GM12878 (cell line): ENCODE measurements around the gene ITM2C. TPM values are rescaled to one million over a fixed set of nuclear protein-coding genes. Genes with fewer than 3 reads are reported as not detected.

Experiments
- ATAC-seq: fragments of 200-7000 bp; cut with Tn5 transposase; 3 replicates; pipeline ENCODE4 v1.9.1; 2020; ENCODE audit warnings: mild to moderate bottlenecking, moderate library complexity
- BruUV-seq: library from RNA; stranded (reverse); fragments of 400-500 nt; replicated peaks from 2 replicates; lab custom pipeline; 2021; lab: Mats Ljungman, UMichigan
- CTCF ChIA-PET: fragments of 300-600 bp; sonication (Branson Sonifier 250); formaldehyde crosslinking; extraction: SDS; loops from one replicate; lab custom pipeline; 2021; ENCODE audit warnings: inconsistent platforms; lab: Yijun Ruan, JAX
- POLR2A ChIA-PET: fragments of 350-600 bp; formaldehyde crosslinking; extraction: SDS; loops from one replicate; lab custom pipeline; 2021; ENCODE audit warnings: inconsistent platforms; lab: Charles Lee
- RAD21 ChIA-PET: fragments of 300-600 bp; sonication (Branson Sonifier 250); formaldehyde crosslinking; loops from one replicate; lab custom pipeline; 2023; ENCODE audit warnings: antibody characterized with exemption; ENCODE audit not compliant: unreplicated experiment; lab: Charles Lee
- SMC1A ChIA-PET: fragments of 300-600 bp; sonication (Branson Sonifier 250); formaldehyde crosslinking; loops from one replicate; lab custom pipeline; 2023; ENCODE audit not compliant: unreplicated experiment, uncharacterized antibody; lab: Charles Lee
- DNase-seq: peaks from one replicate; pipeline ENCODE4 v3.0.0-alpha.2; 2011; ENCODE audit warnings: low read depth, low spot score
- FAIRE-seq: peaks from 3 replicates; lab custom pipeline; 2011; peaks lifted over from hg19 to GRCh38; lab: Jason Lieb, UNC
- H2AFZ ChIP-seq: 2 replicates; pipeline ENCODE4 v1.6.0; 2011; ENCODE audit warnings: low read depth, low read length, control low read depth; ENCODE audit not compliant: control insufficient read depth
- H3K27ac ChIP-seq: 2 replicates; pipeline ENCODE4 v1.5.1; 2011; ENCODE audit warnings: control low read depth; ENCODE audit not compliant: control insufficient read depth, insufficient read depth
- H3K27me3 ChIP-seq, 2 experiments: replicated peaks in 1 of 2; 2 replicates each; pipeline versions ENCODE4 v1.6.0 to v1.6.1; 2011; ENCODE audit warnings: low read length in 1 of 2; ENCODE audit not compliant: control insufficient read depth in 2 of 2, insufficient read depth in 2 of 2
- H3K36me3 ChIP-seq, 2 experiments: 2 replicates each; pipeline ENCODE4 v1.5.1; 2011; ENCODE audit warnings: low read length in 1 of 2; ENCODE audit not compliant: control insufficient read depth in 2 of 2, insufficient read depth in 2 of 2
- H3K4me1 ChIP-seq: 2 replicates; pipeline ENCODE4 v1.6.1; 2011; ENCODE audit warnings: mild to moderate bottlenecking, low read length, moderate library complexity, mixed read lengths; ENCODE audit not compliant: control insufficient read depth, insufficient read depth
- H3K4me2 ChIP-seq: 2 replicates; pipeline ENCODE4 v1.6.0; 2011; ENCODE audit warnings: control low read depth; ENCODE audit not compliant: control insufficient read depth, insufficient read depth
- H3K4me3 ChIP-seq: fragments of 200-600 bp; sonication (generic); 2 replicates; pipeline ENCODE4 v1.5.1; 2016
- H3K79me2 ChIP-seq: 2 replicates; pipeline ENCODE4 v1.6.0; 2011; ENCODE audit warnings: low read length; ENCODE audit not compliant: control insufficient read depth, insufficient read depth
- H3K9ac ChIP-seq: 2 replicates; pipeline ENCODE4 v1.8.0; 2011; ENCODE audit warnings: low read length, control low read depth, mixed read lengths; ENCODE audit not compliant: control insufficient read depth, insufficient read depth
- H3K9me3 ChIP-seq: replicated peaks from 3 replicates; pipeline ENCODE4 v1.5.1; 2011; ENCODE audit warnings: mild to moderate bottlenecking, low read length; ENCODE audit not compliant: control insufficient read depth, insufficient read depth
- H4K20me1 ChIP-seq: 2 replicates; pipeline ENCODE4 v1.6.0; 2011; ENCODE audit not compliant: control insufficient read depth, insufficient read depth
- CREB1 ChIP-seq: IDR thresholded peaks from 2 replicates; pipeline ENCODE4 v1.6.1; 2012; ENCODE audit warnings: low read depth, mild to moderate bottlenecking, inconsistent platforms
- LARP7 ChIP-seq: fragments of 450-650 bp; IDR thresholded peaks from 2 replicates; pipeline ENCODE4 v1.6.1; 2017; ENCODE audit warnings: mild to moderate bottlenecking
- SMAD1 ChIP-seq: fragments of 450-650 bp; IDR thresholded peaks from 2 replicates; pipeline ENCODE4 v1.6.1; 2018; ENCODE audit warnings: mild to moderate bottlenecking, low read depth; ENCODE audit not compliant: partially characterized antibody
- SREBF1 ChIP-seq: IDR thresholded peaks from 2 replicates; pipeline ENCODE4 v1.6.1; 2012; ENCODE audit warnings: mild to moderate bottlenecking, low read length
- YY1 ChIP-seq: IDR thresholded peaks from 2 replicates; pipeline ENCODE4 v1.6.1; 2011; ENCODE audit warnings: low read depth, mild to moderate bottlenecking, low read length
- WGBS: methylation state at CpG from one replicate; pipeline ENCODE4 v1.1.6; 2016; ENCODE audit warnings: low lambda C conversion rate; ENCODE audit not compliant: insufficient replicate concordance, insufficient coverage; ENCODE audit errors: missing lambda C conversion rate; 5-methylcytosine and 5-hydroxymethylcytosine counted together
- in situ Hi-C: fragments of 300-500 bp; cut with MboI; formaldehyde crosslinking; loops from 9 replicates; pipeline ENCODE4 v1.14.3; 2018; ENCODE audit warnings: mixed read lengths
- intact Hi-C: fragments of 100-400 bp; cut with micrococcal nuclease; formaldehyde crosslinking; loops from one replicate; pipeline ENCODE4 v1.14.2; 2022; ENCODE audit not compliant: unreplicated experiment
- polyA plus RNA-seq, 11 experiments: library from polyadenylated mRNA; depleted of rRNA in 4 of 11; unstranded in 6 of 11; stranded (reverse) in 5 of 11; fragments of >200 nt; fragmentation: Nextera tagmentation in 4 of 11; fragmentation: Illumina TruSeq in 1 of 11; extraction: Ambion mirVana in 4 of 11; extraction: Trizol in 1 of 11; gene quantifications; 1 replicate in 1 of 11; 2 replicates in 10 of 11; pipeline versions ENCODE4 v1.2.1 to v1.2.3, GENCODE V29; 2011 to 2016; ENCODE audit warnings: inconsistent platforms in 2 of 11, missing spikeins in 2 of 11, low read depth in 1 of 11
- total RNA-seq, 4 experiments: library from RNA; depleted of rRNA in 3 of 4; stranded (reverse); fragments of >200 nt in 3 of 4; fragmentation: Illumina TruSeq in 1 of 4; extraction: Trizol in 1 of 4; gene quantifications; 2 replicates each; pipeline versions ENCODE4 v1.2.1 to v1.2.3, GENCODE V29; 2013 to 2021
- TF ChIP-seq, protein P1 (sequence below): IDR thresholded peaks from 2 replicates; pipeline ENCODE4 v1.6.1; 2012; ENCODE audit warnings: improper control_type of control experiment, low read depth, low read length; ENCODE audit not compliant: insufficient replicate concordance

ITM2C gene
- total and polyA plus RNA-seq, 10 of the 15 experiments (the other 5 are each of a cell fraction or from before 2014, with no cell fraction given) = 5.4 to 195 (median 149) TPM

- Histone ChIP-seq H3K4me1 (peaks cover 5% of the 10 kb centered on the region; the same call in 1 of the 2 replicates), H3K36me3 (no peaks in the 10 kb centered on the region), H3K4me3 (no peak overlapping the region), H3K79me2 (no peaks in the 10 kb centered on the region), H3K27ac (no peak overlapping the region), H4K20me1 (no peaks in the 10 kb centered on the region), H3K9ac (no peak overlapping the region), H3K4me2 (no peak overlapping the region), H3K9me3 (no peaks in the 10 kb centered on the region; the same call in 2 of the 3 replicates), H2AFZ (no peak overlapping the region)
- SMC1A ChIA-PET = interaction anchor here (1.8 to 4.1 kb wide), 3 partner anchors 16 to 78 kb away, joined by 5 to 26 read pairs (median 5); partner anchors contain the start of gene GPR55
- ATAC-seq (no peak), FAIRE-seq (no peak), DNase-seq (no peak)
- POLR2A ChIA-PET = no interaction called here
- CTCF ChIA-PET = interaction anchor here (0.6 to 4.5 kb wide), 9 partner anchors 9 to 206 kb away, joined by 3 to 57 read pairs (median 4); partner anchors contain the start of gene GPR55
- no TSS peak for BruUV-seq
- intact Hi-C loops = no loop called here
- 63% methylated on average over 6 of the region's 6 CpGs for WGBS
- RAD21 ChIA-PET = interaction anchor here (0.9 to 3.6 kb wide), 2 partner anchors 21 to 141 kb away, joined by 4 to 23 read pairs; no protein-coding TSS in a partner anchor
- TF ChIP-seq, protein P1, sequence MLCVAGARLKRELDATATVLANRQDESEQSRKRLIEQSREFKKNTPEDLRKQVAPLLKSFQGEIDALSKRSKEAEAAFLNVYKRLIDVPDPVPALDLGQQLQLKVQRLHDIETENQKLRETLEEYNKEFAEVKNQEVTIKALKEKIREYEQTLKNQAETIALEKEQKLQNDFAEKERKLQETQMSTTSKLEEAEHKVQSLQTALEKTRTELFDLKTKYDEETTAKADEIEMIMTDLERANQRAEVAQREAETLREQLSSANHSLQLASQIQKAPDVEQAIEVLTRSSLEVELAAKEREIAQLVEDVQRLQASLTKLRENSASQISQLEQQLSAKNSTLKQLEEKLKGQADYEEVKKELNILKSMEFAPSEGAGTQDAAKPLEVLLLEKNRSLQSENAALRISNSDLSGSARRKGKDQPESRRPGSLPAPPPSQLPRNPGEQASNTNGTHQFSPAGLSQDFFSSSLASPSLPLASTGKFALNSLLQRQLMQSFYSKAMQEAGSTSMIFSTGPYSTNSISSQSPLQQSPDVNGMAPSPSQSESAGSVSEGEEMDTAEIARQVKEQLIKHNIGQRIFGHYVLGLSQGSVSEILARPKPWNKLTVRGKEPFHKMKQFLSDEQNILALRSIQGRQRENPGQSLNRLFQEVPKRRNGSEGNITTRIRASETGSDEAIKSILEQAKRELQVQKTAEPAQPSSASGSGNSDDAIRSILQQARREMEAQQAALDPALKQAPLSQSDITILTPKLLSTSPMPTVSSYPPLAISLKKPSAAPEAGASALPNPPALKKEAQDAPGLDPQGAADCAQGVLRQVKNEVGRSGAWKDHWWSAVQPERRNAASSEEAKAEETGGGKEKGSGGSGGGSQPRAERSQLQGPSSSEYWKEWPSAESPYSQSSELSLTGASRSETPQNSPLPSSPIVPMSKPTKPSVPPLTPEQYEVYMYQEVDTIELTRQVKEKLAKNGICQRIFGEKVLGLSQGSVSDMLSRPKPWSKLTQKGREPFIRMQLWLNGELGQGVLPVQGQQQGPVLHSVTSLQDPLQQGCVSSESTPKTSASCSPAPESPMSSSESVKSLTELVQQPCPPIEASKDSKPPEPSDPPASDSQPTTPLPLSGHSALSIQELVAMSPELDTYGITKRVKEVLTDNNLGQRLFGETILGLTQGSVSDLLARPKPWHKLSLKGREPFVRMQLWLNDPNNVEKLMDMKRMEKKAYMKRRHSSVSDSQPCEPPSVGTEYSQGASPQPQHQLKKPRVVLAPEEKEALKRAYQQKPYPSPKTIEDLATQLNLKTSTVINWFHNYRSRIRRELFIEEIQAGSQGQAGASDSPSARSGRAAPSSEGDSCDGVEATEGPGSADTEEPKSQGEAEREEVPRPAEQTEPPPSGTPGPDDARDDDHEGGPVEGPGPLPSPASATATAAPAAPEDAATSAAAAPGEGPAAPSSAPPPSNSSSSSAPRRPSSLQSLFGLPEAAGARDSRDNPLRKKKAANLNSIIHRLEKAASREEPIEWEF = no peak
- TF ChIP-seq CREB1 (no peak), LARP7 (no peak), SMAD1 (no peak), SREBF1 (no peak), YY1 (no peak)
- TF ChIP-seq, all 136 proteins: peak for 0
- H3K27me3 ChIP-seq = peaks cover 0 to 3% of the 10 kb centered on the region in 2 experiments; a peak in 1 of 4 replicates
- in situ Hi-C loops = no loop called here
These were observed 18.4 kb upstream of the ITM2C start for GRCh38 chr2:230846360-230846759.
